Endothelial cell of umbilical vein (primary cell): ENCODE measurements around the gene FSTL3.

ENCODE experiments used
- CTCF ChIP-seq, 2 donors: IDR thresholded peaks; 1 replicate in 1 of 2; 2 replicates in 1 of 2; pipeline ENCODE4 v1.5.1; 2011; ENCODE audit warnings: low read length in 2 of 2, mild to moderate bottlenecking in 2 of 2, moderate library complexity in 2 of 2, control low read depth in 1 of 2, inconsistent platforms in 1 of 2, low read depth in 1 of 2; ENCODE audit not compliant: insufficient read depth in 1 of 2; ENCODE audit errors: extremely low read depth in 1 of 2
- JUN ChIP-seq: IDR thresholded peaks from 2 replicates; pipeline ENCODE4 v1.6.1; 2011; ENCODE audit warnings: borderline replicate concordance, low read depth; ENCODE audit not compliant: insufficient read length, insufficient read depth
- MYC ChIP-seq: IDR thresholded peaks from one replicate; pipeline ENCODE4 v1.6.1; 2011; ENCODE audit warnings: mild to moderate bottlenecking, low read depth, low read length
- POLR2AphosphoS5 ChIP-seq: IDR thresholded peaks from 2 replicates; pipeline ENCODE4 v1.6.1; 2012; ENCODE audit warnings: low read depth, mild to moderate bottlenecking, control low read depth, low read length, moderate library complexity; ENCODE audit not compliant: insufficient read depth

- TF ChIP-seq POLR2AphosphoS5 (no peak), MYC (no peak), CTCF (IDR thresholded peaks at IDR 0.05; ENCODE audit: extremely low read depth in 1 of 2, insufficient read depth in 1 of 2, low read depth in 1 of 2, low read length in 2 of 2) (no peak), JUN (no peak)
Measured at GRCh38 chr19:647566-648284, 28.5 kb upstream of the FSTL3 start.
